K562 (cell line): Measurements from ENCODE around the gene SLX4IP. TPM values are rescaled to one million over a fixed set of nuclear protein-coding genes. Genes with fewer than 3 reads are reported as not detected.
A peak's percentile ranks its signal among the peaks of the same experiment; 100 is the strongest.

Experiments used
- ATAC-seq: fragments of 200-7000 bp; cut with Tn5 transposase; 3 replicates; pipeline ENCODE4 v1.9.1; 2020; ENCODE audit warnings: moderate library complexity
- BruUV-seq: library from RNA; stranded (reverse); fragments of 400-500 nt; replicated peaks from 2 replicates; lab custom pipeline; 2021; lab: Mats Ljungman, UMichigan
- CTCF ChIA-PET: fragments of 300-600 bp; formaldehyde crosslinking; extraction: SDS; loops from one replicate; lab custom pipeline; 2021; ENCODE audit warnings: low intra/inter-chr PET ratio; lab: Yijun Ruan, JAX
- POLR2A ChIA-PET: fragments of 300-600, 350-650 bp; sonication (Branson Sonifier 250); formaldehyde crosslinking; extraction: SDS; loops from one replicate; lab custom pipeline; 2021; ENCODE audit warnings: antibody characterized with exemption, inconsistent platforms; lab: Yijun Ruan, JAX
- DNase-seq, 4 experiments: peaks; one replicate each; pipeline versions ENCODE4 v3.0.0 to v3.0.0-alpha.2; 2011 to 2018; ENCODE audit warnings: low spot score in 3 of 4, mixed read lengths in 3 of 4; ENCODE audit errors: extremely low read depth in 1 of 4
- FAIRE-seq: peaks from 2 replicates; lab custom pipeline; 2011; peaks lifted over from hg19 to GRCh38; lab: Jason Lieb, UNC
- H2AFZ ChIP-seq: 2 replicates; pipeline ENCODE4 v1.6.0; 2011; ENCODE audit warnings: low read depth, low read length, control low read depth, inconsistent platforms
- H3K27ac ChIP-seq: fragments of 200-600 bp; 3 replicates; pipeline ENCODE4 v1.8.0; 2011; ENCODE audit warnings: low read depth, mild to moderate bottlenecking, control low read depth, inconsistent platforms, low read length, moderate library complexity, mixed read lengths; ENCODE audit errors: extremely low read depth
- H3K27me3 ChIP-seq, 2 experiments: fragments of 300-600 bp in 1 of 2; 2 replicates in 1 of 2; 3 replicates in 1 of 2; pipeline versions ENCODE4 v1.6.0 to v1.8.0; 2011; ENCODE audit warnings: inconsistent platforms in 2 of 2, low read length in 2 of 2, mild to moderate bottlenecking in 1 of 2, mixed read lengths in 1 of 2, moderate library complexity in 1 of 2; ENCODE audit not compliant: control insufficient read depth in 2 of 2, insufficient read depth in 2 of 2
- H3K36me3 ChIP-seq: fragments of 300-600 bp; 3 replicates; pipeline ENCODE4 v1.8.0; 2011; ENCODE audit warnings: mild to moderate bottlenecking, low read length, inconsistent platforms; ENCODE audit not compliant: control insufficient read depth, insufficient read depth
- H3K4me1 ChIP-seq, 2 experiments: fragments of 200-600 bp in 1 of 2; replicated peaks in 1 of 2; 2 replicates in 1 of 2; 3 replicates in 1 of 2; pipeline versions ENCODE4 v1.5.1 to v1.8.0; 2011; ENCODE audit warnings: inconsistent platforms in 2 of 2, low read length in 2 of 2, mild to moderate bottlenecking in 1 of 2, mixed read lengths in 1 of 2, moderate library complexity in 1 of 2; ENCODE audit not compliant: control insufficient read depth in 2 of 2, insufficient read depth in 2 of 2
- H3K4me2 ChIP-seq: 2 replicates; pipeline ENCODE4 v1.6.1; 2011; ENCODE audit warnings: low read length, control low read depth, inconsistent platforms, mixed read lengths; ENCODE audit not compliant: insufficient read depth
- H3K4me3 ChIP-seq: fragments of 200-600 bp; sonication (generic), shearing (Covaris generic); 2 replicates; pipeline ENCODE4 v1.5.1; 2016; ENCODE audit warnings: control low read depth, inconsistent platforms
- H3K79me2 ChIP-seq: fragments of 200-600 bp; 3 replicates; pipeline ENCODE4 v1.8.0; 2011; ENCODE audit warnings: low read length, inconsistent platforms; ENCODE audit not compliant: control insufficient read depth, insufficient read depth
- H3K9ac ChIP-seq, 2 experiments: 2 replicates each; pipeline versions ENCODE4 v1.6.0 to v1.6.1; 2011; ENCODE audit warnings: low read depth in 2 of 2, low read length in 2 of 2, control low read depth in 1 of 2, inconsistent platforms in 1 of 2, mild to moderate bottlenecking in 1 of 2, mixed read lengths in 1 of 2; ENCODE audit not compliant: insufficient read depth in 1 of 2
- H3K9me1 ChIP-seq: one replicate; pipeline ENCODE4 v1.6.0; 2011; ENCODE audit warnings: inconsistent platforms, mild to moderate bottlenecking, low read length, moderate library complexity; ENCODE audit not compliant: control insufficient read depth, insufficient read depth
- H3K9me3 ChIP-seq: replicated peaks from 2 replicates; pipeline ENCODE4 v1.5.1; 2011; ENCODE audit warnings: low read depth, low read length, inconsistent platforms; ENCODE audit not compliant: control insufficient read depth, insufficient read depth
- H4K20me1 ChIP-seq: replicated peaks from 2 replicates; pipeline ENCODE4 v1.6.1; 2011; ENCODE audit warnings: low read length, inconsistent platforms, mixed read lengths; ENCODE audit not compliant: control insufficient read depth, insufficient read depth
- CEBPG ChIP-seq, 3 experiments: fragments of 200-800 bp in 1 of 3; sonication (Bioruptor generic) in 1 of 3; sonication (generic) in 1 of 3; formaldehyde crosslinking in 1 of 3; IDR thresholded peaks in 2 of 3; conservative IDR thresholded peaks in 1 of 3; 2 replicates each; pipeline versions ENCODE4 v1.6.1 to v1.8.0; 2016 to 2022; ENCODE audit warnings: missing compliant biosample characterization in 2 of 3, missing genetic modification characterization in 2 of 3, mild to moderate bottlenecking in 1 of 3, missing genetic modification reagents in 1 of 3
- DIDO1 ChIP-seq: fragments of 450-650 bp; IDR thresholded peaks from 2 replicates; pipeline ENCODE4 v1.6.1; 2016; ENCODE audit warnings: low read depth, missing biosample characterization, missing genetic modification characterization
- ETV6 ChIP-seq, 3 experiments: fragments of 150-350 bp in 1 of 3; sonication (generic) in 1 of 3; formaldehyde crosslinking in 1 of 3; IDR thresholded peaks; 2 replicates each; pipeline versions ENCODE4 v1.6.1 to v1.8.0; 2014 to 2022; ENCODE audit warnings: borderline replicate concordance in 2 of 3, low read depth in 2 of 3, antibody characterized with exemption in 1 of 3, low read length in 1 of 3, mild to moderate bottlenecking in 1 of 3, missing genetic modification reagents in 1 of 3
- FOXM1 ChIP-seq, 2 experiments: fragments of 450-650 bp in 1 of 2; sonication (generic) in 1 of 2; formaldehyde crosslinking in 1 of 2; IDR thresholded peaks; 2 replicates each; pipeline versions ENCODE4 v1.6.1 to v1.9.0; 2017 to 2022; ENCODE audit warnings: low read depth in 2 of 2, mild to moderate bottlenecking in 2 of 2, missing genetic modification reagents in 1 of 2, moderate library complexity in 1 of 2
- HDAC1 ChIP-seq, 2 experiments: fragments of 450-650 bp; IDR thresholded peaks; 2 replicates each; pipeline ENCODE4 v1.6.1; 2016 to 2017; ENCODE audit warnings: inconsistent platforms in 1 of 2, mild to moderate bottlenecking in 1 of 2, moderate library complexity in 1 of 2
- NBN ChIP-seq: fragments of 450-650 bp; IDR thresholded peaks from 2 replicates; pipeline ENCODE4 v1.6.1; 2016; ENCODE audit warnings: low read depth, mild to moderate bottlenecking
- RAD21 ChIP-seq, 2 experiments: fragments of 250-450 bp in 1 of 2; fragments of 450-650 bp in 1 of 2; sonication (Bioruptor Pico) in 1 of 2; formaldehyde crosslinking in 1 of 2; IDR thresholded peaks in 1 of 2; conservative IDR thresholded peaks in 1 of 2; 2 replicates each; pipeline versions ENCODE4 v1.4.0 to v1.8.0; 2020 to 2022; ENCODE audit warnings: mild to moderate bottlenecking in 2 of 2, moderate library complexity in 1 of 2
- RBM17 ChIP-seq: fragments of 200-400 bp; formaldehyde crosslinking; IDR thresholded peaks from 2 replicates; pipeline ENCODE4 v1.6.1; 2017; ENCODE audit warnings: low read depth, mild to moderate bottlenecking, low read length, borderline replicate concordance
- SIN3A ChIP-seq, 2 experiments: fragments of 150-350 bp in 1 of 2; IDR thresholded peaks; 2 replicates each; pipeline ENCODE4 v1.6.1; 2011 to 2016; ENCODE audit warnings: borderline replicate concordance in 2 of 2, low read depth in 2 of 2, low read length in 2 of 2, mild to moderate bottlenecking in 2 of 2, moderate library complexity in 2 of 2; ENCODE audit not compliant: control insufficient read depth in 1 of 2
- TARDBP ChIP-seq: fragments of 450-650 bp; IDR thresholded peaks from 2 replicates; pipeline ENCODE4 v1.6.1; 2016
- TCFL5 ChIP-seq: fragments of 250-450 bp; sonication (Bioruptor Pico); conservative IDR thresholded peaks from 2 replicates; pipeline ENCODE4 v1.6.1; 2021; ENCODE audit warnings: mild to moderate bottlenecking, moderate library complexity, matching md5 sums
- ZNF76 ChIP-seq: fragments of 250-450 bp; sonication (Bioruptor Pico); IDR thresholded peaks from 2 replicates; pipeline ENCODE4 v1.4.0; 2020; ENCODE audit warnings: mild to moderate bottlenecking, moderate library complexity, borderline replicate concordance
- ZNF79 ChIP-seq: fragments of 250-450 bp; sonication (Bioruptor Pico); IDR thresholded peaks from 2 replicates; pipeline ENCODE4 v1.4.0; 2020; ENCODE audit warnings: low read depth, mild to moderate bottlenecking, moderate library complexity
- WGBS: fragments of 100-300 bp; shearing (Covaris generic); methylation state at CpG from one replicate; pipeline ENCODE4 v1.1.6; 2016; ENCODE audit warnings: low coverage, mixed read lengths; ENCODE audit not compliant: insufficient coverage; ENCODE audit errors: missing lambda C conversion rate; 5-methylcytosine and 5-hydroxymethylcytosine counted together
- in situ Hi-C: fragments of 300-500 bp; cut with MboI; formaldehyde crosslinking; loops from 4 replicates; pipeline ENCODE4 v1.15.0; 2018; ENCODE audit warnings: inconsistent platforms, mixed read lengths
- intact Hi-C: fragments of 100-400 bp; cut with micrococcal nuclease; formaldehyde crosslinking; loops from 2 replicates; pipeline ENCODE4 v1.14.2; 2022
- polyA plus RNA-seq, 8 experiments: library from polyadenylated mRNA; depleted of rRNA in 4 of 8; stranded (reverse) in 5 of 8; unstranded in 3 of 8; fragments of >200 nt; fragmentation: Nextera tagmentation in 2 of 8; fragmentation: Illumina TruSeq in 1 of 8; extraction: Ambion mirVana in 2 of 8; extraction: Trizol in 1 of 8; gene quantifications; 2 replicates each; pipeline versions ENCODE4 v1.2.1 to v1.2.3, GENCODE V29; 2011 to 2014; ENCODE audit warnings: inconsistent platforms in 1 of 8, missing spikeins in 1 of 8
- total RNA-seq, 7 experiments: library from RNA; depleted of rRNA in 6 of 7; stranded (reverse); fragments of >200 nt in 6 of 7; fragmentation: Illumina TruSeq in 2 of 7; extraction: Trizol in 2 of 7; gene quantifications; 2 replicates each; pipeline versions ENCODE4 v1.2.1 to v1.2.3, GENCODE V29; 2011 to 2021; ENCODE audit warnings: low replicate concordance in 1 of 7
- TF ChIP-seq, protein P1 (sequence below): fragments of 250-450 bp; sonication (Bioruptor Pico); IDR thresholded peaks from 2 replicates; pipeline ENCODE4 v1.4.0; 2020; ENCODE audit warnings: borderline replicate concordance
- TF ChIP-seq, protein P2 (sequence below): fragments of 250-450 bp; sonication (Bioruptor Pico); IDR thresholded peaks from 2 replicates; pipeline ENCODE4 v1.4.0; 2020; ENCODE audit warnings: mild to moderate bottlenecking, moderate library complexity

SLX4IP gene
- total and polyA plus RNA-seq, 9 of the 15 experiments (the other 6 are each of a cell fraction or from before 2014, with no cell fraction given): 1.5 to 5.9 (median 3.5) TPM

DNA sequence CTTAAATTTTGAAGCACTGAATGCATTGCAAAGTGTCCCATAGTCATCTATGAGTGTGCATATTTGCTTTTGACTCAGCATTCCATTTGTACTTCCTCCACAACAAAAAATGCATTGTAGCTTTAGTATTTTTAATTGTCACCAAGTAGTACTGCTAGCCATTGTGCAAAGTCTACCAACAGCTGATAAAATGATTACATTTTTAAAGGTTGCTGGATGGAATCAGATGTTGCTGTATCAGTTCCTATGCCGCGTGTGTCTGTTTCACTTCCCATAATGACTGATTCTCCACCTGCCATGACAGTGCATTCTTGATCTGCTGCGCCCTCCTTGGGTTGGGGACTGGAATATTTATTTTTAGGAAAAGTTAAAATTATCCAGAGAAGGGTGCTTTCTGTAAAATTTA lies 41.2 kb downstream of the SLX4IP start (continued):
- TF ChIP-seq NBN (no peak), HDAC1 (IDR thresholded peaks at IDR 0.05) (peak in 1 of 2 experiments; percentile 49; a peak in 2 of 4 replicates), FOXM1 (IDR thresholded peaks at IDR 0.05; ENCODE audit: low read depth) (no peak), FOXM1 (CRISPR knock-in tag; IDR thresholded peaks at IDR 0.05; ENCODE audit: low read depth) (no peak), RBM17 (no peak), TARDBP (no peak), RAD21 (CRISPR knock-in tag; conservative IDR thresholded peaks at IDR 0.05 in 1 of 2, IDR thresholded peaks at IDR 0.05 in 1 of 2) (peak; percentile 33 to 47; a peak in 2 of 4 replicates)
- TF ChIP-seq, protein P1, sequence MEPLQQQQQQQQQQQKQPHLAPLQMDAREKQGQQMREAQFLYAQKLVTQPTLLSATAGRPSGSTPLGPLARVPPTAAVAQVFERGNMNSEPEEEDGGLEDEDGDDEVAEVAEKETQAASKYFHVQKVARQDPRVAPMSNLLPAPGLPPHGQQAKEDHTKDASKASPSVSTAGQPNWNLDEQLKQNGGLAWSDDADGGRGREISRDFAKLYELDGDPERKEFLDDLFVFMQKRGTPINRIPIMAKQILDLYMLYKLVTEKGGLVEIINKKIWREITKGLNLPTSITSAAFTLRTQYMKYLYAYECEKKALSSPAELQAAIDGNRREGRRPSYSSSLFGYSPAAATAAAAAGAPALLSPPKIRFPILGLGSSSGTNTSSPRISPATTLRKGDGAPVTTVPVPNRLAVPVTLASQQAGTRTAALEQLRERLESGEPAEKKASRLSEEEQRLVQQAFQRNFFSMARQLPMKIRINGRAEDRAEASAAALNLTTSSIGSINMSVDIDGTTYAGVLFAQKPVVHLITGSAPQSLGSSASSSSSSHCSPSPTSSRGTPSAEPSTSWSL: no peak

DNA sequence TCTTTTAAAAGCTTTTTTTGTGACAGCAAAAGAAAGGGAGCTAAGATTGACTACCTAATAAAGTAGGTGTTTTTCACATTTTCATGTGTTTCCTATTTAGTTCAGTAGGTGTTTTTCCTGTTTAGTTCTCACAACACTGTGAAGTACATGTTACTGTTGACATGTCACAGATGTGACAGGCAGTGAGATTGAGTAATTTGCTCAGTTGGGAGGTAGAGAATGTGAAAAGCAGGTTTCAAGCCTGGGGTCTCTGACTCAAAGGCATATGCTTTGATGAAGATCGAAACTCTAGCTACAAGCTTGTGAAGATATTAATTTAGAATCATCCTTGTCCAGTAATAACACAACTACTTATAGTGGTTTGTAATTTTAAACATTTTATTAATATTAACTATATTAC lies 43.1 kb downstream of the SLX4IP start:
- CTCF ChIA-PET: no interaction called here
- no peak overlapping the region for H3K27ac ChIP-seq
- DNase-seq (no peak), ATAC-seq (no peak), FAIRE-seq (no peak)
- no peaks in the 10 kb centered on the region for H4K20me1 ChIP-seq
- no TSS peak for BruUV-seq
- H3K9me3 ChIP-seq: no peaks in the 10 kb centered on the region
- H3K4me1 ChIP-seq: peaks cover 0 to 16% of the 10 kb centered on the region in 2 experiments; a peak in 4 of 5 replicates
- POLR2A ChIA-PET: no interaction called here
- in situ Hi-C loops: no loop called here
- 89% methylated on average over 1 of the region's 1 CpG for WGBS
- H3K9me1 ChIP-seq: no peaks in the 10 kb centered on the region
- no peak overlapping the region for H2AFZ ChIP-seq
- H3K9ac ChIP-seq: no peak overlapping the region
- H3K27me3 ChIP-seq: no peaks in the 10 kb centered on the region
- no peaks in the 10 kb centered on the region for H3K36me3 ChIP-seq
- intact Hi-C loops: loop anchor here (5.0 kb wide), 1 partner anchor 49 kb away; no protein-coding TSS in a partner anchor
- H3K4me2 ChIP-seq: no peak overlapping the region
- H3K79me2 ChIP-seq: no peaks in the 10 kb centered on the region
- no peak overlapping the region for H3K4me3 ChIP-seq
- TF ChIP-seq CEBPG (CRISPR knock-in tag; IDR thresholded peaks at IDR 0.05): no peak
- TF ChIP-seq CEBPG (tag; conservative IDR thresholded peaks at IDR 0.05 in 1 of 2, IDR thresholded peaks at IDR 0.05 in 1 of 2): no peak
- no peak for TF ChIP-seq TCFL5 (CRISPR knock-in tag)
- TF ChIP-seq ETV6 (IDR thresholded peaks at IDR 0.05; ENCODE audit: borderline replicate concordance in 1 of 2, low read depth in 2 of 2, low read length in 1 of 2): no peak
- no peak for TF ChIP-seq ETV6 (CRISPR knock-in tag; IDR thresholded peaks at IDR 0.05; ENCODE audit: borderline replicate concordance)
- TF ChIP-seq ZNF76 (CRISPR knock-in tag): no peak
- no peak for TF ChIP-seq ZNF79
- no peak for TF ChIP-seq DIDO1
- no peak for TF ChIP-seq SIN3A (IDR thresholded peaks at IDR 0.05; ENCODE audit: borderline replicate concordance in 2 of 2, control insufficient read depth in 1 of 2, low read depth in 2 of 2, low read length in 2 of 2)
- TF ChIP-seq, protein P2, sequence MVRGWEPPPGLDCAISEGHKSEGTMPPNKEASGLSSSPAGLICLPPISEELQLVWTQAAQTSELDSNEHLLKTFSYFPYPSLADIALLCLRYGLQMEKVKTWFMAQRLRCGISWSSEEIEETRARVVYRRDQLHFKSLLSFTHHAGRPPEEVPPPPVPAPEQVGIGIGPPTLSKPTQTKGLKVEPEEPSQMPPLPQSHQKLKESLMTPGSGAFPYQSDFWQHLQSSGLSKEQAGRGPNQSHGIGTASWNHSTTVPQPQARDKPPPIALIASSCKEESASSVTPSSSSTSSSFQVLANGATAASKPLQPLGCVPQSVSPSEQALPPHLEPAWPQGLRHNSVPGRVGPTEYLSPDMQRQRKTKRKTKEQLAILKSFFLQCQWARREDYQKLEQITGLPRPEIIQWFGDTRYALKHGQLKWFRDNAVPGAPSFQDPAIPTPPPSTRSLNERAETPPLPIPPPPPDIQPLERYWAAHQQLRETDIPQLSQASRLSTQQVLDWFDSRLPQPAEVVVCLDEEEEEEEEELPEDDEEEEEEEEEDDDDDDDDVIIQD (CRISPR knock-in tag): no peak
